Raji (cell line): ENCODE results near the gene GJD3.

Experiments used
- POLR2A ChIP-seq: IDR thresholded peaks from 2 replicates; pipeline ENCODE4 v1.6.1; 2011; ENCODE audit warnings: low read depth, low read length, control low read depth; ENCODE audit not compliant: insufficient read depth

The GJD3 gene

GRCh38 chr17:40371261-40371929 lies 6.9 kb upstream of the GJD3 start:
- no peak for TF ChIP-seq POLR2A

- no peak for TF ChIP-seq POLR2A
Observed at GRCh38 chr17:40369923-40370322, 5.4 kb upstream of the GJD3 start.

GRCh38 chr17:40366861-40367518 lies 2.5 kb upstream of the GJD3 start:
- no peak for TF ChIP-seq POLR2A

- no peak for TF ChIP-seq POLR2A
Observed at GRCh38 chr17:40366076-40366860, 1.7 kb upstream of the GJD3 start.

- no peak for TF ChIP-seq POLR2A
Observed at GRCh38 chr17:40364906-40365305, 369 bp upstream of the GJD3 start.

- TF ChIP-seq POLR2A, result no peak
Observed at GRCh38 chr17:40363111-40363827, 1.3 kb downstream of the GJD3 start.

- TF ChIP-seq POLR2A, result no peak
Observed at GRCh38 chr17:40362696-40363110, 1.8 kb downstream of the GJD3 start.

GRCh38 chr17:40361925-40362695 lies 2.4 kb downstream of the GJD3 start:
- TF ChIP-seq POLR2A, result no peak

- TF ChIP-seq POLR2A, result no peak
Observed at GRCh38 chr17:40361063-40361924, 3.2 kb downstream of the GJD3 start.

- no peak for TF ChIP-seq POLR2A
Observed at GRCh38 chr17:40360091-40360490, 4.4 kb downstream of the GJD3 start.

GRCh38 chr17:40358323-40359038 lies 6.1 kb downstream of the GJD3 start:
- no peak for TF ChIP-seq POLR2A

GRCh38 chr17:40356990-40357881 lies 7.3 kb downstream of the GJD3 start:
- no peak for TF ChIP-seq POLR2A
